KMS-11 (cell line): Measurements from ENCODE around the gene IL9.

Experiments
- H2AFZ ChIP-seq: fragments of 200-600 bp; sonication (generic); 2 replicates; pipeline ENCODE4 v1.6.1; 2016; ENCODE audit warnings: antibody characterized with exemption, mixed run types, low read depth
- H3K27ac ChIP-seq: fragments of 200-600 bp; sonication (generic); 2 replicates; pipeline ENCODE4 v1.6.1; 2016; ENCODE audit warnings: mild to moderate bottlenecking, mixed run types
- H3K27me3 ChIP-seq: fragments of 200-600 bp; sonication (generic); 2 replicates; pipeline ENCODE4 v1.6.1; 2017; ENCODE audit warnings: mild to moderate bottlenecking, low read depth, mixed run types, moderate library complexity; ENCODE audit not compliant: insufficient read depth
- H3K36me3 ChIP-seq: fragments of 200-600 bp; sonication (generic); 2 replicates; pipeline ENCODE4 v1.6.1; 2017; ENCODE audit warnings: mild to moderate bottlenecking, mixed run types; ENCODE audit not compliant: insufficient read depth
- H3K4me1 ChIP-seq: fragments of 200-600 bp; sonication (generic); 2 replicates; pipeline ENCODE4 v1.6.1; 2016; ENCODE audit warnings: mild to moderate bottlenecking, low read depth, mixed run types; ENCODE audit not compliant: poor library complexity, severe bottlenecking
- H3K4me2 ChIP-seq: fragments of 200-600 bp; sonication (generic); 2 replicates; pipeline ENCODE4 v1.7.0; 2016; ENCODE audit warnings: mild to moderate bottlenecking, mixed run types
- H3K4me3 ChIP-seq: fragments of 200-600 bp; sonication (generic); IDR thresholded peaks from 2 replicates; pipeline ENCODE4 v1.6.1; 2017; ENCODE audit warnings: low read depth, low read length, mixed read lengths; ENCODE audit not compliant: insufficient read depth
- H3K79me2 ChIP-seq: fragments of 200-600 bp; sonication (generic); 2 replicates; pipeline ENCODE4 v1.6.1; 2016; ENCODE audit warnings: low read depth, mixed run types; ENCODE audit not compliant: insufficient read depth
- H3K9ac ChIP-seq: fragments of 200-600 bp; sonication (generic); 2 replicates; pipeline ENCODE4 v1.6.1; 2016; ENCODE audit warnings: mild to moderate bottlenecking, mixed run types
- H4K20me1 ChIP-seq: fragments of 200-600 bp; sonication (generic); 2 replicates; pipeline ENCODE4 v1.6.1; 2016; ENCODE audit warnings: mild to moderate bottlenecking, mixed run types; ENCODE audit not compliant: insufficient read depth
- TF ChIP-seq, protein P1 (sequence below): fragments of 200-600 bp; sonication (generic); conservative IDR thresholded peaks from 2 replicates; pipeline ENCODE4 v1.6.1; 2017; ENCODE audit warnings: low read depth, mild to moderate bottlenecking, antibody characterized with exemption, low read length, moderate library complexity, mixed read lengths

IL9 gene

DNA sequence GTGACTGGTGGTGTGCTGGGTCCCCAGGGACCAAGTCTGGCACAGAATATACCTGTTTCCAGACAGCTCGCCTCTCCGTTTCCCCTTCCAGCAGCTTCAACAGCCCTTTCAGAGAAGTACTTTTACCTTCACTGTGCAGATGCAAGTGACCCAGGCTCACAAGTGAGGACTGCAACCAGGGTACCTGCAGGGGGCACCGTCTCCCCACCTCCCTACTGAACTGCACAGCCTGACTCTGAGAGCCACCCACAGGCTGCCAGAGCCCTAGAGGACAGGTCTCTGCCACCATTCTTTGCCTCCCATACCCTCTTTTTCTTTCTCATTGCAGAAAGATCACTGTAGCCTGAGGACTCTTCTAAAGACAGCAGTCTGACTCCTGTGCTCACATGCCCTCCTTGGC lies 15.4 kb downstream of the IL9 start:
- H3K27ac ChIP-seq, result no peak overlapping the region
- H4K20me1 ChIP-seq, result no peaks in the 10 kb centered on the region
- no peaks in the 10 kb centered on the region for H3K27me3 ChIP-seq
- no peaks in the 10 kb centered on the region for H3K4me1 ChIP-seq
- no peak overlapping the region for H3K4me3 ChIP-seq
- TF ChIP-seq, protein P1, sequence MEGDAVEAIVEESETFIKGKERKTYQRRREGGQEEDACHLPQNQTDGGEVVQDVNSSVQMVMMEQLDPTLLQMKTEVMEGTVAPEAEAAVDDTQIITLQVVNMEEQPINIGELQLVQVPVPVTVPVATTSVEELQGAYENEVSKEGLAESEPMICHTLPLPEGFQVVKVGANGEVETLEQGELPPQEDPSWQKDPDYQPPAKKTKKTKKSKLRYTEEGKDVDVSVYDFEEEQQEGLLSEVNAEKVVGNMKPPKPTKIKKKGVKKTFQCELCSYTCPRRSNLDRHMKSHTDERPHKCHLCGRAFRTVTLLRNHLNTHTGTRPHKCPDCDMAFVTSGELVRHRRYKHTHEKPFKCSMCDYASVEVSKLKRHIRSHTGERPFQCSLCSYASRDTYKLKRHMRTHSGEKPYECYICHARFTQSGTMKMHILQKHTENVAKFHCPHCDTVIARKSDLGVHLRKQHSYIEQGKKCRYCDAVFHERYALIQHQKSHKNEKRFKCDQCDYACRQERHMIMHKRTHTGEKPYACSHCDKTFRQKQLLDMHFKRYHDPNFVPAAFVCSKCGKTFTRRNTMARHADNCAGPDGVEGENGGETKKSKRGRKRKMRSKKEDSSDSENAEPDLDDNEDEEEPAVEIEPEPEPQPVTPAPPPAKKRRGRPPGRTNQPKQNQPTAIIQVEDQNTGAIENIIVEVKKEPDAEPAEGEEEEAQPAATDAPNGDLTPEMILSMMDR, result peak; percentile 37; the same call in 1 of the 2 replicates
- no peak overlapping the region for H2AFZ ChIP-seq
- H3K79me2 ChIP-seq, result no peaks in the 10 kb centered on the region
- H3K36me3 ChIP-seq, result no peaks in the 10 kb centered on the region
- no peak overlapping the region for H3K4me2 ChIP-seq
- no peak overlapping the region for H3K9ac ChIP-seq

DNA sequence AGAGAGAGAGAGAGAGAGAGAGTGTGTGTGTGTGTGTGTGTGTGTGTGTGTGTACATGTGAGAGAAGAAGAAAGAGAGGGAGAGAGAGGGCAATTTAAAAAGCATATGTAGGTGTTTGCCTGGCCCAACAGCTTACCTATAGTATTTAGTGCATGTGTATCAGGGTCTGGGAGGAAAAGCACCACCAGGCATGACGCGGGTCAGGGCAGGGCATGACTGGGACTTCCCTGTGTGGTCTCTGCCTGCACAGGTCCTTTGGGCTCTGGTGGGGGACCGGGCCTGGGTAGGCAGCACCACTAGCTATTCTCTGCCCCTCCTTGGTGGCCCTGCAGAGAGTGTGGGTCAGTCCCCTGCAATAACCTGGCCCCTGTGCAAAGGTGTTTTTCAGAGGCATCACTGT lies 16.1 kb downstream of the IL9 start:
- H2AFZ ChIP-seq, result no peak overlapping the region
- no peaks in the 10 kb centered on the region for H3K4me1 ChIP-seq
- no peaks in the 10 kb centered on the region for H4K20me1 ChIP-seq
- no peak overlapping the region for H3K27ac ChIP-seq
- TF ChIP-seq, protein P1, result no peak
- no peak overlapping the region for H3K9ac ChIP-seq
- H3K79me2 ChIP-seq, result no peaks in the 10 kb centered on the region
- no peaks in the 10 kb centered on the region for H3K36me3 ChIP-seq
- H3K27me3 ChIP-seq, result no peaks in the 10 kb centered on the region
- H3K4me2 ChIP-seq, result no peak overlapping the region
- H3K4me3 ChIP-seq, result no peak overlapping the region

DNA sequence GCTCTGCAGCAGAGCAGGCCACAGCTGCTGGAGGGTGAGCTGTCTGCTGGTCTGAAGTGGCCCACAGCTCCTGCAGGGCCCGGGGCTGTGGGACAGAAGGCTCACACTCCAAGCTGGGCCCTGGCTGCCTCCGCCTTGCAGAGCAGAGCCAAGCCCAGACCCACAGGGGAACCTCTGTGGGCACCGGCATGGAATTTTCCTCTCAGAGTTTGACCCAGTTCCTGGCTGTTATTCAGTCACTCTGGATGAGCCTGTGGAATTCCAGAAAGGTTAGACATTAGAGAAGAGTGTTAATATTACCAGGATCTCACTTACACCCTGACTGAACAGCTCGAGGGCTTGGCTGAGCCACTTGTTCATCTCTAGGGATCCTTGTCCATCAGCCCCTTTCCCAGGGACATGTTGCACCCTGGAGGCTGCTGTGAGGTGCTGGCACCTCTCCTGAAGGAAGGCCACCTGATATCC lies 17.5 kb downstream of the IL9 start:
- no peak overlapping the region for H2AFZ ChIP-seq
- H3K36me3 ChIP-seq, result no peaks in the 10 kb centered on the region
- H3K27ac ChIP-seq, result no peak overlapping the region
- no peak overlapping the region for H3K4me2 ChIP-seq
- no peaks in the 10 kb centered on the region for H3K27me3 ChIP-seq
- no peak overlapping the region for H3K9ac ChIP-seq
- H3K4me1 ChIP-seq, result no peaks in the 10 kb centered on the region
- no peaks in the 10 kb centered on the region for H3K79me2 ChIP-seq
- TF ChIP-seq, protein P1, result no peak
- no peak overlapping the region for H3K4me3 ChIP-seq
- no peaks in the 10 kb centered on the region for H4K20me1 ChIP-seq

DNA sequence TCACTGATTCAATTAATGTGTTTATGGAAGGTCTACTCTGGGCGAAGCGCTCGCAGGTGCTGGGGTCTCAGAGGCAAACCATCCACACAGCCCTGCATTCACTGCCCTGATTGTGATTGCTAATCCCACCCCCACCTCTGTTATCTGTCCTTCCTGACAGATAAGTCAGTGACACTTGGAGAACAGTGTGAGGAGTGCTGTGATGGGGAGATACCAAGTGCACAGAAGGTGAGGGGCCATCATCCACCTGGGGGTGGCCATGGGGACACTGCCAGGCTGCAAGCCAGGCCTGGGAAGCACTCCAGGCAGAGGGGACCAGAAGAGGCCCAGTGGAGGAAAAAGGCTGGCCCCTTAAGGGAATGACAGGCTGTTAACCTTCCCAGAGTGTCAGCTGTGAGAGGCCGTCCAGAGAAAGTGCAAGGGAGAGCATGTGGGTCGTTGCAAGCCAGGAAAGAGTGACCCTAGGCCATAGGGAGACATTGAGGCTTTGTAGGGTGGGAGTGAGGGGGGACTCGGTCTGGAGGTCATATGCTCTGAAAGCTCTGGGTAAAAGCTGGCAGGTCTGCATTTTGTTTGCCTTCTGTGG lies 18.0 kb downstream of the IL9 start:
- no peaks in the 10 kb centered on the region for H3K36me3 ChIP-seq
- no peak overlapping the region for H3K4me3 ChIP-seq
- no peak overlapping the region for H3K27ac ChIP-seq
- H4K20me1 ChIP-seq, result no peaks in the 10 kb centered on the region
- no peak overlapping the region for H3K9ac ChIP-seq
- TF ChIP-seq, protein P1, result no peak
- no peaks in the 10 kb centered on the region for H3K27me3 ChIP-seq
- no peak overlapping the region for H2AFZ ChIP-seq
- H3K79me2 ChIP-seq, result no peaks in the 10 kb centered on the region
- H3K4me1 ChIP-seq, result no peaks in the 10 kb centered on the region
- no peak overlapping the region for H3K4me2 ChIP-seq
